GM19455 (cell line): ENCODE data around the gene MAP3K4.
A peak's percentile ranks its signal among the peaks of the same experiment; 100 is the strongest.

Experiments used
- ATAC-seq: cut with Tn5 transposase; IDR thresholded peaks from one replicate; pipeline ENCODE4 v1.9.1; 2021; ENCODE audit not compliant: unreplicated experiment

MAP3K4 gene

GRCh38 chr6:160998766-160999165 lies 7.2 kb downstream of the MAP3K4 start:
- no peak for ATAC-seq

GRCh38 chr6:160999516-160999915 lies 7.9 kb downstream of the MAP3K4 start:
- ATAC-seq: no peak

GRCh38 chr6:161000632-161001031 lies 9.1 kb downstream of the MAP3K4 start:
- no peak for ATAC-seq

GRCh38 chr6:161001421-161001820 lies 9.9 kb downstream of the MAP3K4 start:
- no peak for ATAC-seq

- no peak for ATAC-seq
These were observed 11.8 kb downstream of the MAP3K4 start for GRCh38 chr6:161003336-161003735.

- no peak for ATAC-seq
These were observed 16.7 kb downstream of the MAP3K4 start for GRCh38 chr6:161008245-161008644.

GRCh38 chr6:161009991-161010390 lies 18.4 kb downstream of the MAP3K4 start:
- no peak for ATAC-seq

- no peak for ATAC-seq
These were observed 18.8 kb downstream of the MAP3K4 start for GRCh38 chr6:161010418-161010817.

- ATAC-seq: no peak
These were observed 20.2 kb downstream of the MAP3K4 start for GRCh38 chr6:161011492-161012480.

- ATAC-seq: no peak
These were observed 22.1 kb downstream of the MAP3K4 start for GRCh38 chr6:161013695-161014094.

- no peak for ATAC-seq
These were observed 26.4 kb downstream of the MAP3K4 start for GRCh38 chr6:161017766-161018564.

GRCh38 chr6:161019324-161019839 lies 27.8 kb downstream of the MAP3K4 start:
- ATAC-seq: no peak

GRCh38 chr6:161021543-161021942 lies 30.0 kb downstream of the MAP3K4 start:
- ATAC-seq: no peak

- ATAC-seq: no peak
These were observed 30.6 kb downstream of the MAP3K4 start for GRCh38 chr6:161021998-161022743.

- no peak for ATAC-seq
These were observed 31.7 kb downstream of the MAP3K4 start for GRCh38 chr6:161023316-161023715.

- ATAC-seq: no peak
These were observed 32.9 kb downstream of the MAP3K4 start for GRCh38 chr6:161024364-161024920.

- no peak for ATAC-seq
These were observed 35.8 kb downstream of the MAP3K4 start for GRCh38 chr6:161027385-161027784.

GRCh38 chr6:161029195-161029809 lies 37.7 kb downstream of the MAP3K4 start:
- ATAC-seq: peak; percentile 76

- no peak for ATAC-seq
These were observed 40.3 kb downstream of the MAP3K4 start for GRCh38 chr6:161031721-161032495.
